SK-N-SH (cell line): ENCODE data around the gene ADCY10.

Experiments
- CHD2 ChIP-seq: fragments of 150-350 bp; IDR thresholded peaks from 2 replicates; pipeline ENCODE4 v1.6.1; 2018; ENCODE audit warnings: low read length; ENCODE audit not compliant: partially characterized antibody
- EP300 ChIP-seq, 2 experiments: IDR thresholded peaks; 2 replicates each; pipeline versions ENCODE4 v1.4.0 to v1.6.1; 2012; ENCODE audit warnings: borderline replicate concordance in 1 of 2, low read depth in 1 of 2, low read length in 1 of 2
- EZH2phosphoT487 ChIP-seq: fragments of 200-600 bp; sonication (generic); IDR thresholded peaks from 2 replicates; pipeline ENCODE4 v1.6.1; 2017; ENCODE audit warnings: low read depth, mixed run types, mild to moderate bottlenecking, antibody characterized with exemption, moderate library complexity, borderline replicate concordance
- MXI1 ChIP-seq: IDR thresholded peaks from 2 replicates; pipeline ENCODE4 v1.6.1; 2012; ENCODE audit warnings: mild to moderate bottlenecking, low read depth, low read length, improper control_type of control experiment
- NRF1 ChIP-seq: IDR thresholded peaks from 2 replicates; pipeline ENCODE4 v1.6.1; 2012; ENCODE audit warnings: low read depth, mild to moderate bottlenecking, low read length
- POLR2AphosphoS5 ChIP-seq: IDR thresholded peaks from 2 replicates; pipeline ENCODE4 v1.6.1; 2012; ENCODE audit warnings: low read depth, low read length
- RAD21 ChIP-seq: IDR thresholded peaks from 2 replicates; pipeline ENCODE4 v1.6.1; 2012; ENCODE audit warnings: mild to moderate bottlenecking, low read length
- RCOR1 ChIP-seq: fragments of 150-350 bp; IDR thresholded peaks from 2 replicates; pipeline ENCODE4 v1.6.1; 2017; ENCODE audit warnings: antibody characterized with exemption, low read length
- TF ChIP-seq, protein P1 (sequence below): fragments of 200-600 bp; sonication (generic); IDR thresholded peaks from 2 replicates; pipeline ENCODE4 v1.6.1; 2017; ENCODE audit warnings: antibody characterized with exemption, mild to moderate bottlenecking, moderate library complexity

DNA sequence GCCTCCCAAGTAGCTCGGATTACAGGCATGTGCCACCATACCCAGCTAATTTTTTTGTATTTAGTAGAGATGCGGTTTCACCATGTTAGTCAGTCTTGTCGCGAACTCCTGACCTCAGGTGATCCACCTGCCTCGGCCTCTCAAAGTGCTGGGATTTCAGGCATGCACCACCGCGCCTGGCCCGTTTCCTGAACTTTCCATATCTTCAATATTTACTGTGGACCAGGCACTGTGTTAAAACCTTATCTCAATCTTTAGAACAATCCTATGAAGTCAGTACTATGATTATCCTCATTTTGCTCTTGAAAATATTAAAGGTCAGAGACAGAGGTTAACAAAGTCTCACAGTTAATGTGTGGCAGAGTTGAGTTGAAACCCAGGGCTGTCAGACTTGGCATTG, 1.6 kb upstream of the ADCY10 start:
- TF ChIP-seq RCOR1 (no peak), EZH2phosphoT487 (no peak), CHD2 (no peak), MXI1 (no peak), NRF1 (no peak), EP300 (IDR thresholded peaks at IDR 0.05; ENCODE audit: borderline replicate concordance in 1 of 2, low read depth in 1 of 2, low read length in 1 of 2) (no peak), RAD21 (no peak), POLR2AphosphoS5 (no peak)
- TF ChIP-seq, protein P1, sequence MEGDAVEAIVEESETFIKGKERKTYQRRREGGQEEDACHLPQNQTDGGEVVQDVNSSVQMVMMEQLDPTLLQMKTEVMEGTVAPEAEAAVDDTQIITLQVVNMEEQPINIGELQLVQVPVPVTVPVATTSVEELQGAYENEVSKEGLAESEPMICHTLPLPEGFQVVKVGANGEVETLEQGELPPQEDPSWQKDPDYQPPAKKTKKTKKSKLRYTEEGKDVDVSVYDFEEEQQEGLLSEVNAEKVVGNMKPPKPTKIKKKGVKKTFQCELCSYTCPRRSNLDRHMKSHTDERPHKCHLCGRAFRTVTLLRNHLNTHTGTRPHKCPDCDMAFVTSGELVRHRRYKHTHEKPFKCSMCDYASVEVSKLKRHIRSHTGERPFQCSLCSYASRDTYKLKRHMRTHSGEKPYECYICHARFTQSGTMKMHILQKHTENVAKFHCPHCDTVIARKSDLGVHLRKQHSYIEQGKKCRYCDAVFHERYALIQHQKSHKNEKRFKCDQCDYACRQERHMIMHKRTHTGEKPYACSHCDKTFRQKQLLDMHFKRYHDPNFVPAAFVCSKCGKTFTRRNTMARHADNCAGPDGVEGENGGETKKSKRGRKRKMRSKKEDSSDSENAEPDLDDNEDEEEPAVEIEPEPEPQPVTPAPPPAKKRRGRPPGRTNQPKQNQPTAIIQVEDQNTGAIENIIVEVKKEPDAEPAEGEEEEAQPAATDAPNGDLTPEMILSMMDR: no peak
